KOPT-K1 (cell line): ENCODE results near the gene MYBPC1.
"Not testable (repeated sequence)": the region's sequence is repeated elsewhere in the genome, so short reads cannot be mapped to it uniquely, and the experiment has no call there.

Experiments used
- H3K27ac ChIP-seq: fragments of 200-600 bp; sonication (generic); 2 replicates; pipeline ENCODE4 v1.5.1; 2016; ENCODE audit warnings: antibody characterized with exemption, mild to moderate bottlenecking, low read depth, low read length; ENCODE audit not compliant: poor library complexity, severe bottlenecking
- H3K36me3 ChIP-seq: fragments of 200-600 bp; sonication (generic); 2 replicates; pipeline ENCODE4 v1.5.1; 2017; ENCODE audit warnings: antibody characterized with exemption, mild to moderate bottlenecking, low read length, moderate library complexity; ENCODE audit not compliant: insufficient read depth
- H3K9me3 ChIP-seq: fragments of 200-600 bp; sonication (generic); 2 replicates; pipeline ENCODE4 v1.5.1; 2017; ENCODE audit warnings: antibody characterized with exemption, low read length, mild to moderate bottlenecking; ENCODE audit not compliant: insufficient read depth, poor library complexity, severe bottlenecking

MYBPC1 gene, protein sequence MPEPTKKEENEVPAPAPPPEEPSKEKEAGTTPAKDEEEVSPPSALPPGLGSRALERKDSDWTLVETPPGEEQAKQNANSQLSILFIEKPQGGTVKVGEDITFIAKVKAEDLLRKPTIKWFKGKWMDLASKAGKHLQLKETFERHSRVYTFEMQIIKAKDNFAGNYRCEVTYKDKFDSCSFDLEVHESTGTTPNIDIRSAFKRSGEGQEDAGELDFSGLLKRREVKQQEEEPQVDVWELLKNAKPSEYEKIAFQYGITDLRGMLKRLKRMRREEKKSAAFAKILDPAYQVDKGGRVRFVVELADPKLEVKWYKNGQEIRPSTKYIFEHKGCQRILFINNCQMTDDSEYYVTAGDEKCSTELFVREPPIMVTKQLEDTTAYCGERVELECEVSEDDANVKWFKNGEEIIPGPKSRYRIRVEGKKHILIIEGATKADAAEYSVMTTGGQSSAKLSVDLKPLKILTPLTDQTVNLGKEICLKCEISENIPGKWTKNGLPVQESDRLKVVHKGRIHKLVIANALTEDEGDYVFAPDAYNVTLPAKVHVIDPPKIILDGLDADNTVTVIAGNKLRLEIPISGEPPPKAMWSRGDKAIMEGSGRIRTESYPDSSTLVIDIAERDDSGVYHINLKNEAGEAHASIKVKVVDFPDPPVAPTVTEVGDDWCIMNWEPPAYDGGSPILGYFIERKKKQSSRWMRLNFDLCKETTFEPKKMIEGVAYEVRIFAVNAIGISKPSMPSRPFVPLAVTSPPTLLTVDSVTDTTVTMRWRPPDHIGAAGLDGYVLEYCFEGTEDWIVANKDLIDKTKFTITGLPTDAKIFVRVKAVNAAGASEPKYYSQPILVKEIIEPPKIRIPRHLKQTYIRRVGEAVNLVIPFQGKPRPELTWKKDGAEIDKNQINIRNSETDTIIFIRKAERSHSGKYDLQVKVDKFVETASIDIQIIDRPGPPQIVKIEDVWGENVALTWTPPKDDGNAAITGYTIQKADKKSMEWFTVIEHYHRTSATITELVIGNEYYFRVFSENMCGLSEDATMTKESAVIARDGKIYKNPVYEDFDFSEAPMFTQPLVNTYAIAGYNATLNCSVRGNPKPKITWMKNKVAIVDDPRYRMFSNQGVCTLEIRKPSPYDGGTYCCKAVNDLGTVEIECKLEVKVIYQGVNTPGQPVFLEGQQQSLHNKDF

DNA sequence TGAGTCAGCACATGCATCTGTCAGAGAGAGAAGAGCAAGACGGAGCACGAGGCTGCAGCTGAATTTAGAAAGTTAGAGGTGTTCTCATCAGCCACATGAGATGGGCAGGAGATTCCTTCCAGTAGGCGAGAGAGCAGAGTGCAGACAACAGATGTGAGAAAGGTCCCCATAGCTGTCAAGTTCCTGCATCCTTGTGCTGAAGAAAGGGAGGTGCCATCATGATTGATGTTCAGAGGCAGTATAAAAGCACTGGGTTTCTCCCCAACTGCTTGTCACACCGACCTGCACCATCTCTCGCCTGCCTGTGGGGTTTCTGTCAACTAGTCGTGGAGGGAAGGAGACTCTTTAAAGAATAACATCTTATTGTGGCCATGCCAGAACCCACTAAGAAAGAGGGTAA, at the start of gene MYBPC1:
Gene MYBPC1, plus strand, starts transcription at position 272 of the 400 bp plus-strand sequence. Its CDS starts 100 bp downstream, at position 372.
- H3K36me3 ChIP-seq, result no peaks in the 10 kb centered on the region
- no peak within 1 kb of the TSS for H3K27ac ChIP-seq
- H3K9me3 ChIP-seq, result no peaks in the 10 kb centered on the region

DNA sequence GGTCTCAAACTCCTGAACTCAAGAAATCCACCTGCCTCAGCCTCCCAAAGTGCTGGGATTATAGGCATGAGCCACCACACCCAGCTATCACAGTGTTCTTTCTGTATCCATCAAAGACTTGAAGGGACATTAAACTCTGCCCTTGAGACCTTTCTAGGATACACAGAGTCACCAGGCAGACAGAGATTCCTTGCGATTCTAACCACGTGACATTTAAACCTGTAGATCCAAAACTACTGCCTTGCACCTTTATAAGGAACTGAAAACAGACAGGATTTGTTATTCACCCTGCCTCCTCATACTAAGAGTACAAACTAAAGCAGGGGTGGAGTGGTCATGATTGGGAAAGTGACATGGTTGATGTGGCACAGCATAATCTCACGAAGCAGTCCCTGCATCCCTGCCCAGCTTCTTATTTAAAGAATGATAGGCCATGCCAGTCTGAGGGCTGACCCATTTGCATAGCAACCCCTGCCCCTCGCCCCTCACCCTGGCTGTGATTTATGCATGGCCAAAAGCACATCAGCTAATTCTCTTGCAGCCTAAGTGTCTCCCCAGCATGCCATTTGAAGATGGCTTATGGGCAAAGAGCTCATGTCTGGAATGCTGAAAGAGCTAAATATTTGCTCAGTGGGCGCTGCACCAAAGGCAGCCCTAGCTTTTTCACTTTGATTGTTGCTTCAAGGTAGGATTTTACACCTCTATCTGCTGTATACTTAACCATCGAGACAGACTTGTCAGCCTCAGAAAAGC, 43.2 kb upstream of the MYBPC1 start:
- Histone ChIP-seq H3K36me3 (no peaks in the 10 kb centered on the region), H3K9me3 (no peaks in the 10 kb centered on the region), H3K27ac (no peak overlapping the region)

DNA sequence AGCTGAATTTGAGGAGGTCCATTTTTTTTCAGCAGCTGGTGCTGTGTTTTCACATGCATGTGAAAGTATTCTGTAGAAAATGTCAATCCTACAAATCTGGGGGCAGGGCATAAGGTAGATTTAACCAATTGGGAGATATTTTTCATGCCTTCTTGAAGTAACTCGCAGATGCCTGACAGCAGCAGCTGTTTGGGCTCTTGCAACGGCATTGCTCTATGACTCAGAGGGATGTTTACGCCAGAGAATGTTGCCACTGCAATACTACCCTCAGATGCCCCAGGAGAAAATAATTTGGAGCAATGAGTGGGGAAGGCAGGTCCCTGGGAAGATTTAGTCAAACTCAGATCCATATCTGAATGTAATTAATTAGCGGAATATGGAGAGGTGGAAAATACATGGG, 42.5 kb upstream of the MYBPC1 start:
- no peaks in the 10 kb centered on the region for H3K36me3 ChIP-seq
- no peak overlapping the region for H3K27ac ChIP-seq
- no peaks in the 10 kb centered on the region for H3K9me3 ChIP-seq

DNA sequence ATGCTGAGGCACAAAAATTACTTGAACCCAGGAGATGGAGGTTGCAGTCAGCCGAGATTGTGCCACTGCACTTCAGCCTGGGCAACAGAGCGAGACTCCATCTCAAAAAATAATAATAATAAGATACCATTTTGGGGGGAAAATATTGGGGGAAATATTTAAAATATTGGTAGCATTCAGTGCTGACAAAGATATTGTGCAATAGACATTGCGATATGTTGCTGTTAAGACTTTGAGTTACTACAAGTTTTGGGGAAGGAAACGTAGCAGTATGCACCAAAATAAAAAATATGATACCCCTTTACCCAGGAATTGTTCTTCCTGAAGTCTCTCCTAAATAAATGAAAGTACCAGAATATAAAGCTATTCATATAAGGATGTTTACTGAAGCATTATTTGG, 37.7 kb upstream of the MYBPC1 start:
- Histone ChIP-seq H3K9me3 (no peaks in the 10 kb centered on the region), H3K36me3 (no peaks in the 10 kb centered on the region)

DNA sequence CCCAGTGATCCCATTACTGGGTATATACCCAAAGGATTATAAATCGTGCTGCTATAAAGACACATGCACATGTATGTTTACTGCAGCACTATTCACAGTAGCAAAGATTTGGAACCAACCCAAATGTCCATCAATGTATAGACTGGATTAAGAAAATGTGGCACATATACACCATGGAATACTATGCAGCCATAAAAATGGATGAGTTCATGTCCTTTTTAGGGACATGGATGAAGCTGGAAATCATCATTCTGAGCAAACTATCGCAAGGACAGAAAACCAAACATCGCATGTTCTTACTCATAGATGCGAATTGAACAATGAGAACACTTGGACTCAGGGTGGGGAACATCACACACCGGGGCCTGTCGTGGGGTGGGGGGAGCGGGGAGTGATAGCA, 36.0 kb upstream of the MYBPC1 start:
- not testable (repeated sequence) for H3K36me3 ChIP-seq, H3K27ac ChIP-seq, H3K9me3 ChIP-seq

More for the DNA sequence above, 37.7 kb upstream of the MYBPC1 start:
- no peak overlapping the region for H3K27ac ChIP-seq

DNA sequence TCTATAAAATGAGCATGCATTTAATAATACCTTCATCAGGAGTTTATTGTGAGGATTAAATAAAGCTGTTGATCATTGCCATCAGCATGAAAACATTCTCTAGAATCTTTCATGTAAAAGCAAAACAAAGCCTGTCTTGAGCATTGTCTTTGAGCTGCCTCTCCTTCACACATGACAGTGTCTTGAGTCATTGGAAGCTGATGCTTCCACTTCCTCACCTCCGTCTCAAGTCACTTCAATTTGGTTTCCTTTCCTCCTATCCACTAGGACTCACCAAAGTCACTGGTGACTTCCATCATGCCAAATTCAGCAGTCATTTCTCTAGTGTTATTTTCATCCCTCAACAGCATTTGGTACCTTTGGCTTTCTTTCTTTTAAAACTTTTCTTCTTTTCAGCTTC, 31.6 kb upstream of the MYBPC1 start:
- Histone ChIP-seq H3K27ac (no peak overlapping the region), H3K9me3 (no peaks in the 10 kb centered on the region), H3K36me3 (no peaks in the 10 kb centered on the region)

DNA sequence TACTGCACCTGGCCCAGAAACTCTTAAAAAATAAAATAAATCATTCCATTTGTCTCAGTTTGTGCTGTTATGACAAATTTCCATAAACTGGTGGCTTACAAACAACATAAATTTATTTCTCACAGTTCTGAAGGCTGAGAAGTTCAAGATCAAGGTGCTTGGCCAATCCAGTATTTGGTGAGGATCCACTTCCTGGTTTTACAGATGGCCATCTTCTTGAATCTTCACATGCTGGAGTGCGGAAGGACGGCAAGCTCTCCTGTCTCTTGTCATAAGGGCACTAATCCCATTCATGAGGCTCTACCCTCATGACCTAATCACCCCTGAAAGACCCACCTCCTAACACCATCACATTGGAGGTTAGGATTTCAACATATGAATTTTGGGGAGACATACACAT, 29.9 kb upstream of the MYBPC1 start:
- no peak overlapping the region for H3K27ac ChIP-seq
- no peaks in the 10 kb centered on the region for H3K36me3 ChIP-seq
- H3K9me3 ChIP-seq, result no peaks in the 10 kb centered on the region

DNA sequence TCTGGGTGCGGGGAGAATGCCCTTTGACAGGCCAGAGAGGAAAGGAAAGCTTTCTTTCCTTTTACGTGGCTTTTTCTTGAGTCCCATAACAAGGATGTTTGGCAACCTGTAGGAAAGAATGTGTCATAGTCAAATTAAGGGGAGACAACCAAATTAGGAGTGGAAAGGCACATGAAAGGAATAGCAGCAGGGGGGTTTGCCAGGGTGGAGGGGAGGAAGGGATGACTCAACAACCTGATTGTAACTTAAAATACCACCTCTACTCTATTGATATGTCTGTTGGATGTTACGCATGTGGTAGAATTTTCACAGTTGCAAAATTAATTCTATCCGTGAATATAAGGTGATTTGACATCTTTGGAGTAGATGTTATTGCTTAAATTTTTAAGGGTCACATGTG, 28.5 kb upstream of the MYBPC1 start:
- Histone ChIP-seq H3K27ac (no peak overlapping the region), H3K36me3 (no peaks in the 10 kb centered on the region), H3K9me3 (no peaks in the 10 kb centered on the region)

DNA sequence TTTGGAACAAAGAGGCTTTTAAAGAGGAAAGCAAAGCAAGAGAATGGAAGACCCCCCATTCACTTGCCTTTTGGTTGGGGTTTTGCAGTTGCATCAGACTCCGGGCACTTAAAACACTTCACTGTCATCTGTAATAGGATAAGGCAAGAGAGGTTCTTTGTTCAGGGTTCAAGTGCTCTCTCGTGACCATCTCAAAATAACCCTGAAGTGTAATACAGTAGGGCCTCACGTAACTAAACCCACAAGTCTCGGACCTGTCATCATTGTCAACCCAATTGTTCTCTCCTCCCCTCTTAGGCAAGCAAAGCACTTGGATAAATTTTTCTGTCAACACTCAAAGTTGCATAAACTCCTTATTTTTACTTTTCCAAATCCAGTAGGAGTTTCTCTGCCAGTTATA, 26.9 kb upstream of the MYBPC1 start:
- Histone ChIP-seq H3K9me3 (no peaks in the 10 kb centered on the region), H3K27ac (no peak overlapping the region), H3K36me3 (no peaks in the 10 kb centered on the region)

DNA sequence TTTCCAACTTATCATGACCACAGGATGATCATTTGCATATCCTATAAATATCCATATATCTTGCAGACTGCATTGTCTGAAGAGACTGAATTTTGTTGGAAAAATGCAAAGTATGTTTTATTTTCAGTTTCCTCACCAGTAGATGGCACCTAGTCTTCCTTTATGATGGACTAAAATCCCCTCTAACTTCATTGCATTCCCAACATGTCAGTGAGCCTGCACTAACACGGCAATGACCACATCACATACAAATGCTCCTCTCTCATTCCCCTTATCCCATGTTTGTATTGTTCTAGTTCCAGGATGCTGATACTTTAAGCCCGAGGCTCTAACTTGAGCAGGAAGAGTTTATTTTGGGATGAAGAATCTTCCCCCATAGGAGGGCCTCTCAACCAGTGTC, 24.7 kb upstream of the MYBPC1 start:
- no peaks in the 10 kb centered on the region for H3K9me3 ChIP-seq
- no peak overlapping the region for H3K27ac ChIP-seq
- no peaks in the 10 kb centered on the region for H3K36me3 ChIP-seq

DNA sequence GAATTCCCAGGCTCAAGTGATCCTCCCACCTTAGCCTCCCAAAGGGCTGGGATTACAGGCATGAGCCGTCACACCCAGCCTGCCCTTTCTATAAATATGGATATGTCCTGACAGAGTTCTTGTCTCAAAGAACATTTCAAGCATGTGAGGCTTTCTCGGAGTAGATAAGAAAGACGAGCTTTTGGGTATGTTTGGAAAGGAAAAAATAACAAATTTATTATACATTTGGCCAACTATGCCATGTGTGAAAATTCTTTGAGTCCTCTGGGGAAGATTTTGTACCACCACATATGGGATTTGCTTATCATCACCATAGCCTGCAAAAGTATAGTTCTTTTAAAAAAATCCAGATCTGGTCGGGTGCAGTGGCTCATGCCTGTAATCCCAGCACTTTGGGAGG, 23.7 kb upstream of the MYBPC1 start:
- Histone ChIP-seq H3K36me3 (no peaks in the 10 kb centered on the region), H3K9me3 (no peaks in the 10 kb centered on the region), H3K27ac (no peak overlapping the region)

DNA sequence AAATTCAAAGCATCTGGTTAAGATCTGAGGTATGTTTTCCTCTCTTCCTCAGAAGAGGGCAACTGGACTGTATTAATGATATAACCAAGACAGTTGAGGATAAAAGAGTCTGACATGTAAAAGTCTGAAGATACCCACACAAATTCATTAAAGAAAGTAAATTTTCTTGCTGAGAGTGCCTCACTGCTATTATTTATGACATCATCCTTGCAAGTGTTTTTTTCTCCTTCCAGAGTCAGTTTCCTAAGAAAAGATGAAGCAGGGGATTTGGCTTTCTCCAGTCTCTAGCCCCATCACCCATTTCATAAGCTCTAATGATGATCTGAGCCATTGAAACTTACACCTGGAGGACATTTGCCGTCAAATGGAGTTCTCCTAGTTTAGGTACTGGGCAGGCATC, 21.0 kb upstream of the MYBPC1 start:
- no peak overlapping the region for H3K27ac ChIP-seq
- H3K9me3 ChIP-seq, result no peaks in the 10 kb centered on the region
- no peaks in the 10 kb centered on the region for H3K36me3 ChIP-seq

DNA sequence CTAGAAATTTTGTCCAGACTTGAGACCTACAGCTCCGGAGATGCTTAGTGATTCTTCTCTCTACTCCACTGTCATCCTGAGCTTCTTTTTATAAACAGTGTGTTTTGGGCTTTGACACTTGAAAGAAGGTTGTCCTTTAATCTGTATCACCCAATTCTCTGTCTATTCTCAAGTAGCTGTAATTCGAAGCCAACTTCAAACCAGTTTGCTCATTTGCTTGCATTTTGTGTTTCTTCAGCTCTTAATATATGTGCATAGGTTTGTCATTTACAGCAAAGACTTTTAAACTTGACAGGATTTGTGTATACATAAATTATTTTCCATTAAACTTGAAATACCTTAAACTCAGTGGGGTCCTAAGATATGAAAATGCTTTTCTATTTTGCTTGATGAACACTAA, 16.4 kb upstream of the MYBPC1 start:
- Histone ChIP-seq H3K9me3 (no peaks in the 10 kb centered on the region), H3K27ac (no peak overlapping the region), H3K36me3 (no peaks in the 10 kb centered on the region)

DNA sequence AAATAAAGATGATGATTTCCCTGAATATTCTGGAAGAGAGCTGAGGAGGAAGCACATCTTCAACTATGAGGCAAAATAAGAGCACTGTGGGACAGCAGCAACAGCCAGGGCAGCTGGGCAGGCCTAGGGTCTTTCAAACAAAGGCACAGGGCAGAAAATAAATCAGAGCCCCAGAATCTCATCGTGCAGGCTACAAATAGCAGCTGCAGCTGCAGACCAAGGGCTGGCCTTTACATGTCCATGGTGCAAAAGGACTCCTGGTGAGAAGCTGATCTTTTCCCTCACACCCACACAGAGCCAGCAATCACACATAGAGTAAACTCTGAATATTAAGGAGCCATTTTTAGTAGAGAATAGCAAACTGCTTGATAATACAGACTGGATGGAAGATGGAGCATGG, 13.6 kb upstream of the MYBPC1 start:
- Histone ChIP-seq H3K9me3 (no peaks in the 10 kb centered on the region), H3K27ac (no peak overlapping the region), H3K36me3 (no peaks in the 10 kb centered on the region)
